Lower lobe of right lung (tissue), 2 donors: ENCODE data around the gene STYX. TPM values are rescaled to one million over a fixed set of nuclear protein-coding genes. Genes with fewer than 3 reads are reported as not detected.

Experiments
- ATAC-seq, 2 donors: fragments of 200-7000 bp; cut with Tn5 transposase; one replicate each; pipeline ENCODE4 v1.9.1; 2020 to 2022; ENCODE audit warnings: mild to moderate bottlenecking in 2 of 2, moderate library complexity in 2 of 2
- DNase-seq: peaks from one replicate; pipeline ENCODE4 v3.0.0-alpha.2; 2020
- H3K27ac ChIP-seq: fragments of 200-600 bp; one replicate; pipeline ENCODE4 v1.8.0; 2022
- H3K27me3 ChIP-seq: fragments of 200-600 bp; one replicate; pipeline ENCODE4 v1.8.0; 2022; ENCODE audit warnings: low read depth
- H3K36me3 ChIP-seq: fragments of 200-600 bp; one replicate; pipeline ENCODE4 v1.8.0; 2022; ENCODE audit warnings: mild to moderate bottlenecking
- H3K4me1 ChIP-seq: fragments of 200-600 bp; one replicate; pipeline ENCODE4 v1.8.0; 2022
- H3K4me3 ChIP-seq: fragments of 200-600 bp; one replicate; pipeline ENCODE4 v1.8.0; 2022; ENCODE audit warnings: mild to moderate bottlenecking
- H3K9me3 ChIP-seq: fragments of 200-600 bp; one replicate; pipeline ENCODE4 v1.8.0; 2022
- intact Hi-C: fragments of 100-400 bp; cut with DNase I; formaldehyde crosslinking; loops from one replicate; pipeline ENCODE4 v1.11.0; 2022
- total RNA-seq: library from RNA; stranded (reverse); fragmentation: NEBNext Ultra II Directional; extraction: Animal tissue kit (Norgen Biotek cat#: 25700); gene quantifications from one replicate; pipeline ENCODE4 v1.2.1, GENCODE V29; 2021
- TF ChIP-seq, protein P1 (sequence below): fragments of 200-600 bp; IDR thresholded peaks from one replicate; pipeline ENCODE4 v1.8.0; 2022; ENCODE audit warnings: antibody characterized with exemption, mild to moderate bottlenecking
- donor health status: DM: no; HTN: yes; CAD: no; lungs with severe emphysema.

The STYX gene
- total RNA-seq, 1 donor from 2014 or later, result 11.4 TPM

DNA sequence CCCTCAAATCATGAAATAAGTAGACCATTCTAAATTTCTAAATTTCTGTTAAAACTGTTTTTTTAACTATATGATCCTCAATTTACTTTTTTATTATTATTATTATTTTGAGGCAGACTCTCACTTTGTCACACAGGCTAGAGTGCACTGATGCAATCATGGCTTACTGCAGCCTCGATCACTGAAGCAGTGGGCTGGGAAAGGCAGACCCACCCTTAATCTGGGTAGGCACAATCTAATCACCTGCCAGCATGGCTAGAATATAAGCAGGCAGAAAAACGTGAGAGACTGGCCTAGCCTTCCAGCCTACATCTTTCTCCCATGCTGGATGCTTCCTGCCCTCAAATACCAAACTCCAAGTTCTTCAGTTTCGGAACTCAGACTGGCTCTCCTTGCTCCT, 36.9 kb upstream of the STYX start:
- TF ChIP-seq, protein P1, sequence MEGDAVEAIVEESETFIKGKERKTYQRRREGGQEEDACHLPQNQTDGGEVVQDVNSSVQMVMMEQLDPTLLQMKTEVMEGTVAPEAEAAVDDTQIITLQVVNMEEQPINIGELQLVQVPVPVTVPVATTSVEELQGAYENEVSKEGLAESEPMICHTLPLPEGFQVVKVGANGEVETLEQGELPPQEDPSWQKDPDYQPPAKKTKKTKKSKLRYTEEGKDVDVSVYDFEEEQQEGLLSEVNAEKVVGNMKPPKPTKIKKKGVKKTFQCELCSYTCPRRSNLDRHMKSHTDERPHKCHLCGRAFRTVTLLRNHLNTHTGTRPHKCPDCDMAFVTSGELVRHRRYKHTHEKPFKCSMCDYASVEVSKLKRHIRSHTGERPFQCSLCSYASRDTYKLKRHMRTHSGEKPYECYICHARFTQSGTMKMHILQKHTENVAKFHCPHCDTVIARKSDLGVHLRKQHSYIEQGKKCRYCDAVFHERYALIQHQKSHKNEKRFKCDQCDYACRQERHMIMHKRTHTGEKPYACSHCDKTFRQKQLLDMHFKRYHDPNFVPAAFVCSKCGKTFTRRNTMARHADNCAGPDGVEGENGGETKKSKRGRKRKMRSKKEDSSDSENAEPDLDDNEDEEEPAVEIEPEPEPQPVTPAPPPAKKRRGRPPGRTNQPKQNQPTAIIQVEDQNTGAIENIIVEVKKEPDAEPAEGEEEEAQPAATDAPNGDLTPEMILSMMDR, result no peak
- H3K9me3 ChIP-seq, result no peaks in the 10 kb centered on the region
- no peaks in the 10 kb centered on the region for H3K27me3 ChIP-seq
- no peak overlapping the region for H3K4me3 ChIP-seq
- no peaks in the 10 kb centered on the region for H3K36me3 ChIP-seq
- H3K27ac ChIP-seq, result no peak overlapping the region
- no peak for ATAC-seq
- intact Hi-C loops, result no loop called here
- no peak for DNase-seq
- H3K4me1 ChIP-seq, result peaks cover 40% of the 10 kb centered on the region

DNA sequence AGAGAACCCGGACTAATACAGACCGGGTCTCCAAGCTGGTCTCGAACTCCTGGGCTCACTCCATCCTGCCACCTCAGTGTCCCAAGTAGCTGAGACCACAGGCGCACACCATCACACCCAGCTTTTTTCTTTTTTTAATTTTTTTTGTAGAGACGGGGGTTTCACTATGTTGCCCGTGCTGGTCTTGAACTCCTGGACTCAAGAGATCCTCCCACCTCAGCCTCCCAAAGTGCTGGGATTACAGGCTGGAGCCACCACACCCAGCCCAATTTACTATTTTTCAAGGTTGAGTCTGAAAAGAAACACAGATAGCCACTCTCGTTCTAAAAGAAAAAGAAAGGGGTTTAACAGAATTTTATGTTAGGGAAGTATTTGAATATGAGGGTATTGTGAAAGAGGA, 36.4 kb upstream of the STYX start:
- TF ChIP-seq, protein P1, result no peak
- H3K9me3 ChIP-seq, result no peaks in the 10 kb centered on the region
- H3K27ac ChIP-seq, result no peak overlapping the region
- H3K36me3 ChIP-seq, result no peaks in the 10 kb centered on the region
- no peaks in the 10 kb centered on the region for H3K27me3 ChIP-seq
- intact Hi-C loops, result no loop called here
- ATAC-seq (no peak), DNase-seq (no peak)
- H3K4me3 ChIP-seq, result no peak overlapping the region
- H3K4me1 ChIP-seq, result peaks cover 40% of the 10 kb centered on the region

DNA sequence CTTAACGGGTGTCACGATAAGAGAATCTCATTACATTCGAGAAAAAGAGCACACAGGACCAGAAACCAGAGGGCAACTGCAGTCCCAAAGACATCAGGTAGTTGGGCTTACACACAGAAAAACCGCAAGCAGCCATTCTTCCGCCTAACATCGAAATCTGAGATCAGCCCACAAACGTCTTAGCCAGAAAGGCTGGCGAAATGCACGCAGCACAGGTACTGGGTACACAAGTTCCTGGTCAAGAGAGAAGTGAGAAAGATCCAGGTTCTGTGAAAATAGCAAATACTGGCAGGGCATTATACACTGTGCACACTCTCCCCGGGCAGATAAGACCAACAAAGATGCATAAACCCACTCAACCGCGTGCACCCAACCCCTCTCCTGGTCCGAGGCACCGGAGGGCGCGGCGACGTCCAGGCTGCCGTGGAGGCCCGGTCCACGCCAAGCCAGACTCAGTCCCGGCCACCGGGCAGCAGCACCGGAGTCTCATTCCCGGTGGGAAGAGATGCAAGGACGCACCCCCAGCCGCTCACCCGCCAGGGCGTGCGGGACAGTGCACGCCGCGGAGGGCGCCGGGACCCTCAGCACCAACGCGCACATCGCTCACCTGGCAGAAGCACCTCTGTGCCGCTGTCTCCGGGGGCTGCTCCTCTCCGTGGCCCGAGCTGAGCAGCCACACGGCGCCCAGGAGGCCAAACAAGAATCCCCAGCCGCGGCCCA, 35.0 kb upstream of the STYX start:
- intact Hi-C loops, result no loop called here
- Histone ChIP-seq H3K4me3 (peak overlapping the region; percentile 77), H3K9me3 (no peaks in the 10 kb centered on the region), H3K27me3 (no peaks in the 10 kb centered on the region), H3K4me1 (peaks cover 40% of the 10 kb centered on the region), H3K27ac (peak overlapping the region; percentile 98), H3K36me3 (no peaks in the 10 kb centered on the region)
- DNase-seq (peak; percentile 58), ATAC-seq (peak; percentile 52 to 58)
- TF ChIP-seq, protein P1, result no peak

DNA sequence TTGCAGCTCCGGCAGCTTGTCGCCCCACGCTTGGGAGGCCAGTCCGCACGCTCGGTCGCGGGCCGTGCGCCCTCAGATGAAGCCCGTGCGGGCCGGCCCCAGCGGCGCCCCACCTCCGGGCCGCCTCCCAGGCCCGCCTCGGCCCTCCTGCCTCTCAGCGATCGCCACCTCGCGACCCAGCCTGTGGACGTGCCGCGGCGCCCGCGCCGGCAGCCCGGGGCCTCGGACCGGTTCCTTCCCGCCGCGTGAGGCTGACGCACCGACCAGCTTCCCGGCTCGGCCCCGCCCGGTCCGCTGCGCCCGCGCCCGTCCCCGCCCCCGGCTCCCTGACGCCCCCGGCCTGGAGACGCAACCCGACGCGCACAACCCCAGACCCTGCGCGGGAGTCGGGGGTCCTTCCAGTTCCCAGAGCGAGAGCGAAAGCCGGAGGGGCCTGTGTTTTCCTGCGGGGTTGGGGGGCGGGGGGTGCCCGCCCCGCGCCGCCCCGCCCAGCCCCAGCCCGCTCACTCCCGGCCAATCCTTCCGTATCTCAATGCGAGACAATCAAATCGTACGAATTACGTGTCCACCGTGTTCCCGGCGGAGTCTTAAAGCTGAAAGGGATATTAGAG, 34.4 kb upstream of the STYX start, which contains the start of gene ERO1A:
TSS of gene ERO1A (minus strand) at position 78 of the 611 bp plus-strand sequence. CDS start at position 1, 77 bp downstream.
- Histone ChIP-seq H3K36me3 (no peaks in the 10 kb centered on the region), H3K4me3 (peak within 1 kb of the TSS; percentile 77), H3K27ac (peak within 1 kb of the TSS; percentile 98), H3K9me3 (no peaks in the 10 kb centered on the region), H3K4me1 (peaks cover 46% of the 10 kb centered on the region), H3K27me3 (no peaks in the 10 kb centered on the region)
- DNase-seq (peak; percentile 91), ATAC-seq (peak; percentile 96)
- intact Hi-C loops, result no loop called here
- TF ChIP-seq, protein P1, result no peak

DNA sequence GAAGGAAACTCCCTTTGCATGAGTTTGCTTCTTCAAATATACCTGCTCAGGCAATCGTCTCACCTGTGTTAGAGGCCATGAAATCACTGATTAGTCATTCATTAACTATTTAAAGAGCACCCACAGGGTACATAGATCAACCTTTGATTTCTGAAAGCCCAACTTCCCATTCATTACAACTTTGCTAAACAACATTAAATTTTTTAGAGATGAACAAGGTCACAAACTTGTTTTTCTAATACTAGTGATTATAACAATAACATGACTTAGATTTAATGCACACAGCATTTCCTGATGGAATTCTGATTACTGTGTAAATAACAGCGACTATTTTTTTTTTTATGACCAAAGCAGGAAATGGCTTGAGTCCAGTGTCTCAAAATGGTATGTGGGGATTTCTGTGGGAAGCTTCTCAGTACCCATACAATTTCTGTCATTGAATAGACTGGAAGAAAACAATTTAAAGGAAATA, 29.2 kb upstream of the STYX start:
- H3K4me1 ChIP-seq, result peaks cover 18% of the 10 kb centered on the region
- H3K4me3 ChIP-seq, result no peak overlapping the region
- DNase-seq, result no peak
- no peaks in the 10 kb centered on the region for H3K9me3 ChIP-seq
- intact Hi-C loops, result no loop called here
- peak overlapping the region; percentile 21 for H3K27ac ChIP-seq
- peak in 1 of 2 donors; percentile 75 for ATAC-seq
- no peaks in the 10 kb centered on the region for H3K27me3 ChIP-seq
- H3K36me3 ChIP-seq, result no peaks in the 10 kb centered on the region
- TF ChIP-seq, protein P1, result no peak
